Stimulated activated CD8-positive, alpha-beta memory T cell treated with anti-CD3 and anti-CD28 coated beads, Interleukin-7, amount 100 ng/mL, for 24 hours (primary cell): ENCODE data around the gene SPATS1.
"Not testable (repeated sequence)": the region's sequence is repeated elsewhere in the genome, so short reads cannot be mapped to it uniquely, and the experiment has no call there.

Experiments
- DNase-seq: peaks from one replicate; pipeline ENCODE4 v3.0.0-alpha.2; 2020; ENCODE audit warnings: low read depth

SPATS1 gene

DNA sequence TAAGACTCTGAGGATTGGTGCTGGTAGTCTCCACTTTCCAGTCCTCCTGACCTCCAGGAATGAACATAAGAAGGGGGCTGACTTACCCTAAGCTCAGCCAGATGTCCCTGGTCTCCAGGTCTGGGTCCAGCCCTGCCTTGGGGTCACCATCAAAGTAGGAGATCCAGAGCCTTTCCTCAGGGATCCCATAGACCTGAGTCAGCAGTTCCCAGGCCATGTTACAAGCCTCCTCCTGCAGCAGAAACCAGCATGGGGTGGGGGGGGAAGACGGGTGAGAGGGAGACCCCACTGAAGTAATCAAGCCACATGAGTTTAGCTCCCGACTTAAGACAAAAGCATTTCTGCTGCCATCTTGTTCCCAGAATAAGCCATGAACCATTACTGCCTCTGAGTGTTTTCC lies 31.1 kb upstream of the SPATS1 start:
- DNase-seq: no peak

- DNase-seq: no peak
Measured at GRCh38 chr6:44311767-44312166, 30.7 kb upstream of the SPATS1 start.

GRCh38 chr6:44312901-44313788 lies 29.3 kb upstream of the SPATS1 start, which contains the start of gene AARS2:
Gene AARS2, minus strand, starts transcription at chr6:44313347. Its CDS starts 24 bp downstream, at chr6:44313323.
- peak; percentile 93 for DNase-seq

DNA sequence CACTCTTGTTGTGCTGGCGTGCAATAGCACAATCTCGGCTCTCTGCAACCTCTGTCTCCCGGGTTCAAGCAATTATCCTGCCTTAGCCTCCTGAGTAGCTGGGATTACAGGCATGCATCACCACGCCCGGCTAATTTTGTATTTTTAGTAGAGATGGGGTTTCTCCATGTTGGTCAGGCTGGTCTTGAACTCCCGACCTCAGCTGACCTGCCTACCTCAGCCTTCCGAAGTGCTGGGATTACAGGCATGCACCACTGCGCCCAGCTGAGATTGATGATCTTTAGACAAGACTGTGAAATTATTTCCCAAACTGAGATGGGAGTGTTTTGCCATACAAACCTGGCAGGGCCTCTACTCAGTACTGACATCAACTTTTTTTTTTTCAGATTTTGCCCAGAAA lies 27.8 kb upstream of the SPATS1 start:
- not testable (repeated sequence) for DNase-seq

DNA sequence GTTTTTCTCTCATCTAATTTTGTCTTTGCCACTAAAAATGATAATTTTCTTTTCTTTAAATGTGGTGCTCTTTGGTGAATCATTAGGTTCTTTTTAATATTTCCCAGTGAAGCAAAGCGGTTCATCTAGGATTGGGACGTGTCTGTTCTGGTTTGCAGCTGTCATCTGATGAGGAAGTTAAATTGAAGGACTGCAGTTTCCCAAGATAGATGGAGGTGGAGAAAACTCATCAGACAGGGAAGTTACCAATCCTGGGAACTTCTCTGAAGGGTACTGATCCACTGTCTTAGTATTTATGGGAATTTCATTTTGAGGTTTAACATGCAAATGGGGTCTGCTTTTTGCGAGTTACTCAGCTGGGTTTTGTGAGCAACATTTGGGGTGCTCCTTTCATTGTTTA lies 26.9 kb upstream of the SPATS1 start:
- no peak for DNase-seq

DNA sequence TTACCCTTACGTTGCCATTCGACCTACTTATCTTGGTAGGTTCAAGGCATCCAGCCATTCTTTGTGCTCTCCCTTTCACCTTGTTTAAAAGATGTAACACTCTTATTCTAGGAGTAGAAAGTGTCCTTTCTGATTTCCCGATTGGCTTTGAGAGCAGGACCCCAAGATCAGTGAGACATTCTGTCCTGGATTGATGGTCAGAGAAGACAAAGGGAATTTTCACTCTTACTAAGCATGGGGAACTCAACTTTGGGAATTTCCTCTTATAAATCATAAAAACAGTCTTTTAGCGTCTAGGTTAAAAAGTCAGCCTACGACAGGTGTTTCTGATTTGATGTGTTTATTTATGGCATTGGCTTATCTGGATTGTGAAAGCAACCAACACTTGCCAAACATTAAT lies 26.5 kb upstream of the SPATS1 start:
- DNase-seq: no peak

- no peak for DNase-seq
Measured at GRCh38 chr6:44316481-44316880, 26.0 kb upstream of the SPATS1 start.

GRCh38 chr6:44317136-44317631 lies 25.3 kb upstream of the SPATS1 start:
- DNase-seq: not testable (repeated sequence)

DNA sequence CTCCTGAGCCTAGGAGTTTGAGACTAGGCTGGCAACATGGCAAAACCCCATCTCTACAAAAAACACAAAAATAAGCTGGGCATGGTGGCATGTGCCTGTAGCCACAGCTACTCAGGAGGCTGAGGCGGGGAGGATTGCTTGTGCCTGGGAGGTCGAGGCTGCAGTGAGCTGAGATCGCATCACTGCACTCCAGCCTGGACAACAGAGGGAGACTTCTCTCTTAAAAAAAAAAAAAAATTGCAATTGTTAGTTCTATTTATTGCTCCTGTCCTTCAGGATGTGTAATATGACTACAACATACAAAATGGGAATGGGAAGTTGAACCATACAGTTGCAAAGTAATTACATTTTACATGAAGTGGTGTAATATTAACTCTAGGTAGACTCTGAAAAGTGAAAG lies 21.2 kb upstream of the SPATS1 start:
- no peak for DNase-seq

GRCh38 chr6:44327096-44327495 lies 15.4 kb upstream of the SPATS1 start:
- DNase-seq: no peak

GRCh38 chr6:44327760-44328159 lies 14.7 kb upstream of the SPATS1 start:
- no peak for DNase-seq

DNA sequence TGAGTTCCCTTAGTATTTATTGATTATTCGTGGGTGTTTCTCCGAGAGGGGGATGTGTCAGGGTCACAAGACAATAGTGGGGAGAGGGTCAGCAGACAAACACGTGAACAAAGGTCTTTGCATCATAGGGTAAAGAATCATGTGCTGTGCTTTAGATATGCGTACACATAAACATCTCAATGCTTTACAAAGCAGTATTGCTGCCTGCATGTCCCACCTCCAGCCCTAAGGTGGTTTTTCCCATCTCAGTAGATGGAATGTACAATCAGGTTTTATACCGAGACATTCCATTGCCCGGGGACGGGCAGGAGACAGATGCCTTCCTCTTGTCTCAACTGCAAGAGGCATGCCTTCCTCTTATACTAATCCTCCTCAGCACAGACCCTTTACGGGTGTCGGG lies 14.2 kb upstream of the SPATS1 start:
- DNase-seq: not testable (repeated sequence)

DNA sequence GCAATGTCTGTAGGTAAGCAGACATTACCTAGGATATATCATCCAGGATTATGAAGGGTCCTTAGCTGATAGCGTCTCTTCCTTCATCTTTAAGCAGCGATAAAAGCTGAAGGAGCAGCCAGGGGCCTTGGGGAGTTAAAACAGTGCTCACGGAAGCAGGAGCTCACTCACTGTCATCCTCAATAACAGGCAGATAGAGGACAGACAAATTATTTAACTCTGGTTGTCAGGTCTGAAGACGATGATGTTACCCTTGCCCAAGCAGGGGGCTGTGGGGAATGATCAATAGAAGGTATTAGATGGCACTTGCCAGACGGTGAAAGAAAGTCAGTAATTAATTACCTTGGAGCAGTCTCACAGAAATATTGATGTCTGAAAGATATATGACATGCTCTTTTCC lies 12.6 kb upstream of the SPATS1 start:
- no peak for DNase-seq

DNA sequence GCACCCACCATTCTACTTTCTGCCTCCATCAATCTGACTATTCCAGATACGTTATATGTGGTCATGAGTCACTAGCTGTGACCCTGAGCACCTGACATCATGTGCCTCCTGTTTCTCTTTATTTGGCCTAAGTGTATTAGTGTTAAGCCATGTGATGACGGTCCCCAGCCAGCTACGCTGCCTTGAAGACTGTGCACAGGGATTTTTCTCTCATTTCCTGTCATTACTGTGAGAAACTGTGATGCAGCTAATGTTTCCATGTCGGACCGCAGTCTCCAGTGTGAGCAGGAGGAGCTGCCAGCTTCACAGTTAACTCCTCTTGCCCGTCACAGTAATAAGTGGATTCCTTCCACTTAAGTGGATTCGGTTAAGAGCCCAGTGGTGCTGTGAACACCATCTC lies 9.9 kb upstream of the SPATS1 start:
- DNase-seq: no peak

DNA sequence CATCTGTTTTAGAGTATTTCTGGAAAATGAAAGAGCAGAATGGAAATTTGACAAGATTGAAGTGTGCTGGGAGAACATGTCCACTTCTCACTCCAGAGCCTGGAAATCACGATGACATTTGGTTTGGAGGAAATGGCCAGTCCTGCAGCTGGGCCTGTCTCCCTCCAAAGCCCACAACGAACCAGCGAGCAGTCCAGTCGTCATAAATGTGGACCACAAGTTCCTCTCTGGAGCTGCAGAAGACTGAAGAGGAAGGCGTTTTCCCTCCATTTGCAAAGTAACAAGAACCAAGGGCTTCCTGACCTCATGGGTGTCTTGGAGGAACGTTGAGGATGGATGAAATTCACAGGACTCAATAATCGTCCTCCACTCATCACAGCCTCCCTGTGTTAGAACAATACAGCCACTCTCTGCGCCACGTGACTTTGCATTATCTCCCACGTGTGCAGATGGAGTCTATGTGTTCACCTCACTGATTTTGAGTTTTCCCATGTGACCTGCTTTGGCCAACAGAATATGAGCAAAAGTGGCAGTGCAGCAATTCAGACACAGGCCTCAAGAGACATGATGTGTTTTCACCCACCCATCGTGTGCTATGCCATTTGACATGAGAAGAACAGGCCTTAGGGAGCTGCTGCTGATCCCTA lies 9.1 kb upstream of the SPATS1 start:
- no peak for DNase-seq

GRCh38 chr6:44333942-44334341 lies 8.5 kb upstream of the SPATS1 start:
- no peak for DNase-seq

- DNase-seq: no peak
Measured at GRCh38 chr6:44335631-44336030, 6.8 kb upstream of the SPATS1 start.

GRCh38 chr6:44338228-44339122 lies 4.0 kb upstream of the SPATS1 start:
- DNase-seq: peak; percentile 43

GRCh38 chr6:44339301-44339700 lies 3.1 kb upstream of the SPATS1 start:
- no peak for DNase-seq

- DNase-seq: no peak
Measured at GRCh38 chr6:44339763-44340625, 2.5 kb upstream of the SPATS1 start.
